ENCODE data around the gene PFAS. TPM values are rescaled to one million over a fixed set of nuclear protein-coding genes. Genes with fewer than 3 reads are reported as not detected.
A peak's percentile ranks its signal among the peaks of the same experiment; 100 is the strongest.

PFAS gene
- total and polyA plus RNA-seq, 10 donors: 12.6 to 70.3 (median 26.4) TPM

DNA sequence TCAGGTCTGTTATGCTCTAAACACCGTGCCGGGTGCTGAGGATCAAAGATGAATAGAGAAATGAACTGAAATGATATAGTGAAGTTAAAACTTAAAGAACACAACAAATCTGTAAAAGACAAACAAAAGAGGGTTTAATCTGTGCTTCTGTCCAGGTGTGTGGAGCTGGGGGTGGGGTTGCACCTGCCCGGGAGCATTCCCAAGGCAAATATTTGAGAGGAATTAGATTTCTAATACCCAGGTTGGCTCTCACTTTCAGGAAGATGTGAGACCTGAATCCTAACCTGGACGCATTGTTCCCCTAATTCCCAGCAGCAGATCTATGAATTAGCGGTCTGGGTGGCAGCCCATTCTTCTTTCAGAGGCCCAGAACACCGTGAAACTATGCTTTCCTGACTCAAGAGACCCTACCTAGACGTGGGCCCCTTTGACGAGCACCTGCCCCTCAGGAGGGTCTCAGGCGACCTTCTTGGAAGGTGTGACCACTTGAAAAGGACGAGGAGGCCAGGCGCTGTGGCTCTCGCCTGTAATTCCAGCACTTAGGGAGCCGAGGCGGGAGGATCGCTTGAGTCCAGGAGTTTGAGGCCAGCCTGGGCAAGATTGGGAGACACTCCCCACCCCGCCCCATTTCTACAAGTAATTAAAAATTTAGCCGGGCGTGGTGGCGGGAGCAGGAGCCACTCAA is 38.7 kb downstream of the PFAS start:
- peak overlapping the region; percentile 93 to 98 (median 94) for H3K27ac ChIP-seq
- H3K27me3 ChIP-seq (replicated peaks in 1 of 7): no peaks in the 10 kb centered on the region
- intact Hi-C loops (cut with DNase I; ENCODE audit: low total_unique reads): no loop called here
- TF ChIP-seq, protein P1, sequence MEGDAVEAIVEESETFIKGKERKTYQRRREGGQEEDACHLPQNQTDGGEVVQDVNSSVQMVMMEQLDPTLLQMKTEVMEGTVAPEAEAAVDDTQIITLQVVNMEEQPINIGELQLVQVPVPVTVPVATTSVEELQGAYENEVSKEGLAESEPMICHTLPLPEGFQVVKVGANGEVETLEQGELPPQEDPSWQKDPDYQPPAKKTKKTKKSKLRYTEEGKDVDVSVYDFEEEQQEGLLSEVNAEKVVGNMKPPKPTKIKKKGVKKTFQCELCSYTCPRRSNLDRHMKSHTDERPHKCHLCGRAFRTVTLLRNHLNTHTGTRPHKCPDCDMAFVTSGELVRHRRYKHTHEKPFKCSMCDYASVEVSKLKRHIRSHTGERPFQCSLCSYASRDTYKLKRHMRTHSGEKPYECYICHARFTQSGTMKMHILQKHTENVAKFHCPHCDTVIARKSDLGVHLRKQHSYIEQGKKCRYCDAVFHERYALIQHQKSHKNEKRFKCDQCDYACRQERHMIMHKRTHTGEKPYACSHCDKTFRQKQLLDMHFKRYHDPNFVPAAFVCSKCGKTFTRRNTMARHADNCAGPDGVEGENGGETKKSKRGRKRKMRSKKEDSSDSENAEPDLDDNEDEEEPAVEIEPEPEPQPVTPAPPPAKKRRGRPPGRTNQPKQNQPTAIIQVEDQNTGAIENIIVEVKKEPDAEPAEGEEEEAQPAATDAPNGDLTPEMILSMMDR (IDR thresholded peaks at IDR 0.05 in 8 of 11, conservative IDR thresholded peaks at IDR 0.05 in 3 of 11): no peak
- TF ChIP-seq POLR2AphosphoS5 (IDR thresholded peaks at IDR 0.05) (no peak), POLR2A (IDR thresholded peaks at IDR 0.05) (no peak)
- WGBS, 5 donors: 41 to 49% (median 45%) methylated on average over 18 to 19 of the region's 19 CpGs
- H3K4me1 ChIP-seq: peaks cover 14 to 62% (median 30%) of the 10 kb centered on the region in 6 donors
- peaks cover 0 to 5% (median 0%) of the 10 kb centered on the region in 6 donors for H3K36me3 ChIP-seq
- peak; percentile 79 for DNase-seq
- peak overlapping the region; percentile 66 to 92 (median 75) for H3K4me3 ChIP-seq
- H3K9me3 ChIP-seq: no peaks in the 10 kb centered on the region

- peak within 1 kb of the TSS; percentile 93 to 98 (median 94) for H3K27ac ChIP-seq
- peak within 1 kb of the TSS; percentile 66 to 92 (median 75) for H3K4me3 ChIP-seq
- H3K9me3 ChIP-seq: no peaks in the 10 kb centered on the region
- H3K36me3 ChIP-seq: peaks cover 0 to 5% (median 0%) of the 10 kb centered on the region in 6 donors
- no peaks in the 10 kb centered on the region for H3K27me3 ChIP-seq (replicated peaks in 1 of 7)
- peaks cover 14 to 70% (median 36%) of the 10 kb centered on the region in 6 donors for H3K4me1 ChIP-seq
- DNase-seq: peak; percentile 96
- WGBS, 5 donors: 0 to 1% (median 0%) methylated on average over 18 to 53 of the region's 53 CpGs
- intact Hi-C loops (cut with DNase I; ENCODE audit: low total_unique reads): no loop called here
- TF ChIP-seq, protein P1 (IDR thresholded peaks at IDR 0.05 in 8 of 11, conservative IDR thresholded peaks at IDR 0.05 in 3 of 11): no peak
- TF ChIP-seq POLR2AphosphoS5 (IDR thresholded peaks at IDR 0.05) (peak; percentile 92 to 94 (median 94)), POLR2A (IDR thresholded peaks at IDR 0.05) (peak in 1 of 3 donors; percentile 38)
These were observed 39.4 kb downstream of the PFAS start, which contains the start of gene RANGRF for GRCh38 chr17:8288336-8289102. Gene RANGRF, plus strand, starts transcription at chr17:8288670. Its CDS starts 119 bp downstream, at chr17:8288789.

DNA sequence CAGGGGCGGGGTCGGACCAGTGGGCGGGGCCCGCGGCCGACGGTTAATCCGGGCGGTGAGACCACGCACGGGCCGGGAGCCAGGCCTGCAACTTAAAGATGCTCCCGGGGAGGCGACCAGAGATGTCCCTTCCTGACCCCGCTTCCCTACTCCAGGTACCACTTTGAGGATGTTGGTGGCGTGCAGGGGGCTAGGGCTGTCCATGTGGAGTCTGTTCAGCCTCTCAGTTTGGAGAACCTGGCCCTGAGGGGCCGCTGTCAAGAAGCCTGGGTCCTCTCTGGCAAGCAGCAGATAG is 40.0 kb downstream of the PFAS start:
- TF ChIP-seq POLR2AphosphoS5 (IDR thresholded peaks at IDR 0.05): no peak
- TF ChIP-seq, protein P1 (IDR thresholded peaks at IDR 0.05 in 8 of 11, conservative IDR thresholded peaks at IDR 0.05 in 3 of 11): no peak
- TF ChIP-seq POLR2A (IDR thresholded peaks at IDR 0.05): no peak
- intact Hi-C loops (cut with DNase I; ENCODE audit: low total_unique reads): no loop called here
- Histone ChIP-seq H3K9me3 (no peaks in the 10 kb centered on the region), H3K36me3 (peaks cover 0 to 5% (median 0%) of the 10 kb centered on the region in 6 donors), H3K4me3 (peak overlapping the region; percentile 66 to 92 (median 75)), H3K4me1 (peaks cover 14 to 75% (median 37%) of the 10 kb centered on the region in 6 donors), H3K27ac (peak overlapping the region; percentile 93 to 98 (median 94)), H3K27me3 (replicated peaks in 1 of 7) (no peaks in the 10 kb centered on the region)
- DNase-seq: no peak
- 5 to 10% (median 8%) methylated on average over 16 to 17 of the region's 17 CpGs; no CpG with 5 or more reads in 1 of the 5 donors for WGBS, 5 donors

- H3K4me1 ChIP-seq: peaks cover 14 to 81% (median 47%) of the 10 kb centered on the region in 6 donors
- peak overlapping the region in 1 of 8 donors; percentile 92 for H3K4me3 ChIP-seq
- no peak for TF ChIP-seq POLR2AphosphoS5 (IDR thresholded peaks at IDR 0.05)
- TF ChIP-seq, protein P1 (IDR thresholded peaks at IDR 0.05 in 8 of 11, conservative IDR thresholded peaks at IDR 0.05 in 3 of 11): no peak
- no peak for TF ChIP-seq POLR2A (IDR thresholded peaks at IDR 0.05)
- 47 to 73% (median 61%) methylated on average over 3 of the region's 3 CpGs for WGBS, 5 donors
- DNase-seq: no peak
- H3K9me3 ChIP-seq: no peaks in the 10 kb centered on the region
- no peaks in the 10 kb centered on the region for H3K27me3 ChIP-seq (replicated peaks in 1 of 7)
- intact Hi-C loops (cut with DNase I; ENCODE audit: low total_unique reads): loop anchor here (10.0 kb wide), 1 partner anchor 65 kb away; no protein-coding TSS in a partner anchor
- H3K36me3 ChIP-seq: peaks cover 0 to 5% (median 0%) of the 10 kb centered on the region in 6 donors
- H3K27ac ChIP-seq: no peak overlapping the region
These were observed 41.0 kb downstream of the PFAS start for GRCh38 chr17:8290043-8290442.
